RWPE1 (cell line): ENCODE measurements around the gene SLC6A6.

ENCODE experiments used
- CTCF ChIA-PET: fragments of 350-600 bp; sonication (Branson Sonifier 250); formaldehyde crosslinking; extraction: SDS; loops from one replicate; lab custom pipeline; 2021; lab: Yijun Ruan, JAX
- POLR2A ChIA-PET: fragments of 400-600 bp; formaldehyde crosslinking; extraction: SDS; loops from one replicate; lab custom pipeline; 2020; ENCODE audit warnings: antibody characterized with exemption; ENCODE audit not compliant: low non-redundant PET; lab: Yijun Ruan, JAX
- DNase-seq: peaks from one replicate; pipeline ENCODE4 v3.0.0; 2012; ENCODE audit warnings: low spot score
- H3K27ac ChIP-seq: fragments of 450-650 bp; 2 replicates; pipeline ENCODE4 v1.5.1; 2017
- TF ChIP-seq, protein P1 (sequence below): fragments of 450-650 bp; conservative IDR thresholded peaks from 2 replicates; pipeline ENCODE4 v1.5.1; 2017; ENCODE audit warnings: low read depth, mild to moderate bottlenecking

Gene SLC6A6

DNA sequence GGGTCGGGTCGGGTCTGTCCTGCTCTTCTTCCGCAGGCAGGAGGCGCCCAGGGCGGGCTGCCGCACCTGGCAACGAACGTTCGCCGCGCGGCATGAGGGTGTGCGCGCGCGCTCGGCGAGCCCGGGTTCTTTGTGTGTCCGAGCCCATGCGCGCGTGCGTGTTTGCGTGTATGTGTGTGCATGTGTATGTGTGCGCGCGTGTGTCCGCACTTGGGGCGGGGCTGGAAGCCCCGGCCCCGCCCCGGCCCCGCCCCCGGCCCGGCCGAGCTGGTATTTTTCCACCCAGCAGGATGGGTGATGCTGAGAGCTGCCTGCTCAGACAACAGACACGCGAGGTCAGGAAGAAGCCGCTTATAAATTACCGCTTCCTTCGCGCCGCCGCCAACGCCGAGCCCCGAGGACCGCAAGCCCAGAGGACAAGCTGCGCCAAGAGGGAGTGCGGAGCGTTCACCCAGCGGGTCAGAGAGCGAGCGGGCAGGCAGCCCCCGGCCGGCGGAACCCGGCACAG, at the start of gene SLC6A6:
SLC6A6 (plus strand) TSS at position 303 of the 508 bp plus-strand sequence. CDS start 41,029 bp downstream, outside the sequence.
- H3K27ac ChIP-seq = peak within 1 kb of the TSS; percentile 86
- peak; percentile 82 for DNase-seq
- POLR2A ChIA-PET = no interaction called here
- TF ChIP-seq, protein P1, sequence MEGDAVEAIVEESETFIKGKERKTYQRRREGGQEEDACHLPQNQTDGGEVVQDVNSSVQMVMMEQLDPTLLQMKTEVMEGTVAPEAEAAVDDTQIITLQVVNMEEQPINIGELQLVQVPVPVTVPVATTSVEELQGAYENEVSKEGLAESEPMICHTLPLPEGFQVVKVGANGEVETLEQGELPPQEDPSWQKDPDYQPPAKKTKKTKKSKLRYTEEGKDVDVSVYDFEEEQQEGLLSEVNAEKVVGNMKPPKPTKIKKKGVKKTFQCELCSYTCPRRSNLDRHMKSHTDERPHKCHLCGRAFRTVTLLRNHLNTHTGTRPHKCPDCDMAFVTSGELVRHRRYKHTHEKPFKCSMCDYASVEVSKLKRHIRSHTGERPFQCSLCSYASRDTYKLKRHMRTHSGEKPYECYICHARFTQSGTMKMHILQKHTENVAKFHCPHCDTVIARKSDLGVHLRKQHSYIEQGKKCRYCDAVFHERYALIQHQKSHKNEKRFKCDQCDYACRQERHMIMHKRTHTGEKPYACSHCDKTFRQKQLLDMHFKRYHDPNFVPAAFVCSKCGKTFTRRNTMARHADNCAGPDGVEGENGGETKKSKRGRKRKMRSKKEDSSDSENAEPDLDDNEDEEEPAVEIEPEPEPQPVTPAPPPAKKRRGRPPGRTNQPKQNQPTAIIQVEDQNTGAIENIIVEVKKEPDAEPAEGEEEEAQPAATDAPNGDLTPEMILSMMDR = peak; percentile 42
- CTCF ChIA-PET = interaction anchor here (0.6 to 1.1 kb wide), 3 partner anchors 22 to 141 kb away, joined by 3 to 4 read pairs (median 3); no protein-coding TSS in a partner anchor

DNA sequence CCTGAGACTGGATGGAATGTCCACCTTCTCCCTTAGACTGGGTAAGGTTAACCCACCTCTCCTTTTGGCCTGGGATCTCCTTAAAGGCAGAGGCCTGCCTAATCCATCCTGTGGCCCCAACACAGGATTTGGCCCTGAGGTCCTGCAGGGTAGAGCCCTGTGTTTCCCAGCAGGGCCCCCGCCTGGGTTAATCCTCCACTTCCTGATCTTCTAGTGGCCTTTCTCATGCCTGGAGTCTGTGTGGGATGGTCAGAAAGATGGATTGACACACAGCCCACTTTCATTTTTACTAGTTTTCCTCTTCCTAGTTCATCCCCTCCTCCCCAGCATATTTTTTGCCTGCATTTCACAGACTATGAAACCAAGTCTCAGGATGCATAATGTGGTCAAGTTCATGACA, 48.9 kb upstream of the SLC6A6 start:
- CTCF ChIA-PET = no interaction called here
- TF ChIP-seq, protein P1 = no peak

DNA sequence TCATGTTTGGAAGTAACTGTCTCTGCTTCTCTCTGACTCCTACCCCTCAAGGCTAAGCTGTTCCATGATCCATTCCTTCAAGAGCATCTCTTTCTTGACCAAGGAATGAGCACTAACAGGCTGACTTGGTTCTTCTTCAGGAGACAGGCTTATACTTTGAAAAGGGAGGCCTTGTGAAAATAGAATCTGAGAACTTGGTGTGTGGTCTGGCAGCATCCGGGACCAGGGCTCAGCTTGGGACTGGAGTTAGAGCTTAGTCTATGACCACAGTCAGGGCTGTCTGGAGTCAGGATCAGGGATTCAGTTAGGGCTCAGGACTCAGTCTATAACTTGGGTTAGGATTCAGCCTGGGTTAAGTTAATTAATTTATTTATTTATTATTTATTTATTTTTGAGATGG, 44.9 kb upstream of the SLC6A6 start:
- H3K27ac ChIP-seq = no peak overlapping the region
- DNase-seq = no peak
- TF ChIP-seq, protein P1 = no peak
- CTCF ChIA-PET = no interaction called here
- POLR2A ChIA-PET = no interaction called here

More for the DNA sequence above, 48.9 kb upstream of the SLC6A6 start:
- POLR2A ChIA-PET = no interaction called here
- DNase-seq = no peak
- no peak overlapping the region for H3K27ac ChIP-seq

DNA sequence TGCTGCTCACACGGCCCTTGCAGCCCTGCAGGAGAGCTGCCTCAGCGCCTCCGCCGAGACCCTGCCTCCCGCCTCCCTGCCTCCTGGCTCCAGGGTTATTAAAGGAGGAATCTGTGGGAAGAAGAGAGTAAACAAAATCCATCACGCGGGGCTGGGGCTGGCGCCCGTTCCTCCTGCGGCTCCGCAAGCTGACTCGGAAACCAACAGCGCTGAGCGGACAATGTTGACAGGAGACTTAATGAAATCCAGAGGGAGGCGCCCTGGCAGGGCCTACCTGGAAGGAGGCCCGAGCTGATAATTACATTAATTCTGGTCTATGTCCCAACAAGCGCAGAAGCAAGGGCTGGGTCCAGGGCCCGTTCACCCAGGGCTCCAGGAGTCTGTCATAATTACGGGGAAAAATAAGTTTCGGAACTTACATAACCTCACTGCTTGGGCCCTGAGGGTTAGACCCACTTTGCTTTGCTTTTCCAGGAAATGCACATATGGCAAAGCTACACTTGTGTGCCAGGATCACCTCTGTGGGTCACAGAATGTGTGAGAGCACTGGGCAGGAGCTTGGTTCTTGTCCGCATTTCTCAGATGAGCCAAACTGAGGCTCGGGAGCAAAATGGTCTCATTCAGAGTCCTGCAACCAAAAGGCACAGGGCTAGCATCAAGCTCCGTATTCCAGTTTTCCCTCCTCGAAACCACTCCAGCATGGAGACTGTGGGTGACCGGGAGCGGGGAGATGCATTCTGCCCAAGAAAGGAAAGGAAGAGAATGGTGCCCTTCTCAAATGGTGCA, 43.8 kb upstream of the SLC6A6 start:
- POLR2A ChIA-PET = no interaction called here
- H3K27ac ChIP-seq = peak overlapping the region; percentile 10; the same call in 1 of the 2 replicates
- CTCF ChIA-PET = no interaction called here
- TF ChIP-seq, protein P1 = no peak
- DNase-seq = no peak

DNA sequence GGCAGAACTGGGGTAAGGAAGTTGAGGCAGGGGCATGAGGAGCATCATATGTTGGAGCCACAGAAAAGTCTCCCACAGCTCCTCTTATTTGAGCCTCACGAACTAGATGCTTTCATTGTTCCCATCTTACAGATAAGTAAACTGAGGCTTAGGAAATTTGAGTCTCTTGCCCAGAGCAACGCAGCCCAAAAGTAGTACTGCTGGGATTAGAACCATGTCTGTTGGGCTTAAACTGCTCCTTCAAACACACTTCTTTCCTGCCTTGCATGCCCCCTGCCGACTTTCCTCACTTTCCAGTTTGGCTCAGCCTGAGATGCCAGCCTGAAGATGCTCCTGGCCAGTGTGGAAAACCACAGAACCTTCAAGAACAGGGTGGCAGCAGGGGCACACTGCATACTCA, 43.1 kb upstream of the SLC6A6 start:
- CTCF ChIA-PET = no interaction called here
- no peak overlapping the region for H3K27ac ChIP-seq
- TF ChIP-seq, protein P1 = no peak
- no peak for DNase-seq
- POLR2A ChIA-PET = no interaction called here

DNA sequence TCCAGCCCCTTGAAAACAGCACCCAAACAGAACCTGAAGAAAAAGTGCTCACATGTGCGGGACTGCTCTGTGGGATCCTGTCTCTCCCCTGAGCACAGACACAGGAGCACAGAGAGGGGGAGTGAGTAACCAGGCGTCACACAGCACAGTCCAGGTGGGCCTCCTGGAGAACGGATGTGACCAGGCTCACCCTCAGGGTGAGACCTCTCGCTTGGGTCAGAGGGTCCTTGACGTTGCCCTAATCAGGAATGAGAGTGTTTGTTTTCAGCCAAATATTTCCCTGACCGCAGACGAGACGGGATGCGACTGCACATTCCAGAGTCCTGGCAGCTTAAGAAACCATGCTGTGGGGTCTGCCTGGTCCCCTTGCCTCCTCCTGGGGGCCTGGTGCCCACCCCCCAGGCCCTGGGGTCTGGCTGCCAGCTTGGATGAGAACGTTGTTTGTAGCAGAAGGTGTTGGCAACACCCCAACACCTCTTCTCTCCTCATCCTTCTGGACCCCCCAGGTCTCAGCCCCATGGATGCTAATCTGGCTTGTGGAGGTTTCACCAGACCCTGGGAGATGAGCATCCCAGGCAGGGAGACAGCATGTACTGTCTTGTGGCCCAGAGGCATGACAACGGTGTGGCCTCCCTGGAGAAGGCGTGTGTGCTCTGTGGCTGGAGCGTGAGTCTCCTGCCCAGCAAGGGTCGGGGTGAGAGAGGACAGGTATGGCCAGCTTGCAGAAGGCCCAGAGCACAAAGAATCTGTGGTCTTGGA, 42.1 kb upstream of the SLC6A6 start:
- DNase-seq = no peak
- CTCF ChIA-PET = interaction anchor here (0.7 kb wide), 1 partner anchor 12 kb away, joined by 3 read pairs; no protein-coding TSS in a partner anchor
- TF ChIP-seq, protein P1 = no peak

More for the DNA sequence above, 42.1 kb upstream of the SLC6A6 start:
- no peak overlapping the region for H3K27ac ChIP-seq
- POLR2A ChIA-PET = no interaction called here
